Measurements from ENCODE around the gene ALLC.

DNA sequence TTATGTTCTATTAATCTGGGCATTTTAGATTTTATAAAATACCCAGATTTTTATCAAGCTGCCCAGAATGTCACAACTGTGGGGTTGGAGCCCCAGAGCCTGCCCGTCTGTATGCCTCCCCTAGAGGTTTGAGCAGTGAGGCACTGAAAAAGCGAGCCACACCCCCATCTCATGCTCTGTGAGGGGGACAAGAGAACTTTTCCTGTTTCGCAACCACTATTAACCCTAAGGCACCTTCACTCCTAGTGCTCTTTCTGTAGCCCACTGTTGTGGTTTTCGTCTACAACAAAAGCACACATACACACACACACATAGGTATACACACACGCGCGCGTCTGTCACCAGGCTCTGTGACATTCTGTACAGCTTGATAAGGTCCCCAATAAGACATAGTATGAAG is 83.4 kb downstream of the ALLC start:
- TF ChIP-seq POLR2A (IDR thresholded peaks at IDR 0.05; ENCODE audit: low read depth, low read length) (no peak), POLR2AphosphoS5 (IDR thresholded peaks at IDR 0.05; ENCODE audit: low read depth, low read length) (no peak), TAF1 (IDR thresholded peaks at IDR 0.05; ENCODE audit: borderline replicate concordance, low read depth, low read length) (no peak)
